Body of pancreas (tissue), 4 donors: ENCODE measurements around the gene ADAMTSL1. TPM values are rescaled to one million over a fixed set of nuclear protein-coding genes. Genes with fewer than 3 reads are reported as not detected.

ENCODE experiments used
- ATAC-seq: fragments of 150-250 bp; one replicate; pipeline ENCODE4 v1.9.1; 2016
- DNase-seq, 4 donors: peaks; one replicate each; pipeline ENCODE4 v3.0.0-alpha.2; 2019
- H3K27ac ChIP-seq, 4 donors: fragments of 200-600 bp; sonication (generic); 1 replicate in 3 of 4; 2 replicates in 1 of 4; pipeline versions ENCODE4 v1.5.1 to v1.6.1; 2016 to 2019; ENCODE audit warnings: mild to moderate bottlenecking in 1 of 4, mixed read lengths in 1 of 4, moderate library complexity in 1 of 4
- H3K27me3 ChIP-seq, 2 donors: fragments of 200-600 bp; sonication (generic); one replicate each; pipeline ENCODE4 v1.6.0; 2016; ENCODE audit warnings: mild to moderate bottlenecking in 1 of 2
- H3K36me3 ChIP-seq, 2 donors: fragments of 200-600 bp; sonication (generic); replicated peaks in 1 of 2; 2 replicates each; pipeline ENCODE4 v1.5.1; 2016; ENCODE audit warnings: low read depth in 2 of 2; ENCODE audit not compliant: insufficient read depth in 1 of 2
- H3K4me1 ChIP-seq: fragments of 200-600 bp; sonication (generic); one replicate; pipeline ENCODE4 v1.6.0; 2016
- H3K4me3 ChIP-seq, 2 donors: fragments of 200-600 bp; sonication (generic); 1 replicate in 1 of 2; 2 replicates in 1 of 2; pipeline ENCODE4 v1.5.1; 2016 to 2019
- H3K9me3 ChIP-seq, 3 donors: fragments of 200-600 bp; sonication (generic); 1 replicate in 2 of 3; 2 replicates in 1 of 3; pipeline ENCODE4 v1.5.1; 2016
- POLR2A ChIP-seq, 3 donors: fragments of 450-650 bp; IDR thresholded peaks; one replicate each; pipeline ENCODE4 v1.6.1; 2016; ENCODE audit warnings: antibody characterized with exemption in 3 of 3, mild to moderate bottlenecking in 2 of 3
- WGBS, 2 donors: methylation state at CpG; one replicate each; pipeline ENCODE4 v1.1.5; 2017; 5-methylcytosine and 5-hydroxymethylcytosine counted together
- intact Hi-C: fragments of 100-400 bp; cut with DNase I; formaldehyde crosslinking; loops from one replicate; pipeline ENCODE4 v1.15.1; 2023
- total RNA-seq, 2 donors: library from RNA; depleted of rRNA; stranded (reverse); fragments of >200 nt; gene quantifications; one replicate each; pipeline ENCODE4 v1.1.0, GENCODE V29; 2016
- TF ChIP-seq, protein P1 (sequence below), 7 experiments: fragments of 450-650 bp in 4 of 7; fragments of 200-600 bp in 3 of 7; sonication (generic) in 3 of 7; IDR thresholded peaks; one replicate each; pipeline ENCODE4 v1.5.1; 2016 to 2019; ENCODE audit warnings: antibody characterized with exemption in 7 of 7

The ADAMTSL1 gene
- total RNA-seq, 2 donors from 2014 or later = 0.52 to 0.99 TPM

DNA sequence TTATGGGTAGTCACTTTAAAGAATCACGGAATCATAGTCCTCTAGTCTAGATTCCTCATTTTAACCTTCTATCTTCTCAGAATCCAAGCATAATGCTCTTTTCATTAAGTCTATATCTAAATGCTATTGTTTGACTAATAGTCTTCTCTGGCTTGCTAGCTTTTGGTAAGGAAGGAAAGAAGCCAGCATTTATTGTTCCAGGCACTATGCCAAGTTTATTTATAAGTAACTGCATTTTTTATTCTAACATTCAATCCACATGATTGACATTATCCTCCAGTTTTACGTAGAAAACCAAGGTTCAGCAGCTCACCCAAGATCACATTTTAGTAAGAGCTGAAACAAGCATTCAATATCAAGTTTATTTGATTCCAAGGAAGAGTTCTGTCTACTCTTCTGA is 304.9 kb downstream of the ADAMTSL1 start:
- ATAC-seq (no peak), DNase-seq (no peak)
- intact Hi-C loops = no loop called here
- H3K4me1 ChIP-seq = peaks cover 8% of the 10 kb centered on the region
- no peak overlapping the region for H3K27ac ChIP-seq
- H3K9me3 ChIP-seq = no peaks in the 10 kb centered on the region
- TF ChIP-seq POLR2A (IDR thresholded peaks at IDR 0.05) = no peak
- TF ChIP-seq, protein P1, sequence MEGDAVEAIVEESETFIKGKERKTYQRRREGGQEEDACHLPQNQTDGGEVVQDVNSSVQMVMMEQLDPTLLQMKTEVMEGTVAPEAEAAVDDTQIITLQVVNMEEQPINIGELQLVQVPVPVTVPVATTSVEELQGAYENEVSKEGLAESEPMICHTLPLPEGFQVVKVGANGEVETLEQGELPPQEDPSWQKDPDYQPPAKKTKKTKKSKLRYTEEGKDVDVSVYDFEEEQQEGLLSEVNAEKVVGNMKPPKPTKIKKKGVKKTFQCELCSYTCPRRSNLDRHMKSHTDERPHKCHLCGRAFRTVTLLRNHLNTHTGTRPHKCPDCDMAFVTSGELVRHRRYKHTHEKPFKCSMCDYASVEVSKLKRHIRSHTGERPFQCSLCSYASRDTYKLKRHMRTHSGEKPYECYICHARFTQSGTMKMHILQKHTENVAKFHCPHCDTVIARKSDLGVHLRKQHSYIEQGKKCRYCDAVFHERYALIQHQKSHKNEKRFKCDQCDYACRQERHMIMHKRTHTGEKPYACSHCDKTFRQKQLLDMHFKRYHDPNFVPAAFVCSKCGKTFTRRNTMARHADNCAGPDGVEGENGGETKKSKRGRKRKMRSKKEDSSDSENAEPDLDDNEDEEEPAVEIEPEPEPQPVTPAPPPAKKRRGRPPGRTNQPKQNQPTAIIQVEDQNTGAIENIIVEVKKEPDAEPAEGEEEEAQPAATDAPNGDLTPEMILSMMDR (IDR thresholded peaks at IDR 0.05) = no peak
- no peaks in the 10 kb centered on the region for H3K36me3 ChIP-seq
- no peaks in the 10 kb centered on the region for H3K27me3 ChIP-seq
- WGBS, 2 donors = 39 to 50% methylated on average over 2 of the region's 2 CpGs
- H3K4me3 ChIP-seq = no peak overlapping the region

DNA sequence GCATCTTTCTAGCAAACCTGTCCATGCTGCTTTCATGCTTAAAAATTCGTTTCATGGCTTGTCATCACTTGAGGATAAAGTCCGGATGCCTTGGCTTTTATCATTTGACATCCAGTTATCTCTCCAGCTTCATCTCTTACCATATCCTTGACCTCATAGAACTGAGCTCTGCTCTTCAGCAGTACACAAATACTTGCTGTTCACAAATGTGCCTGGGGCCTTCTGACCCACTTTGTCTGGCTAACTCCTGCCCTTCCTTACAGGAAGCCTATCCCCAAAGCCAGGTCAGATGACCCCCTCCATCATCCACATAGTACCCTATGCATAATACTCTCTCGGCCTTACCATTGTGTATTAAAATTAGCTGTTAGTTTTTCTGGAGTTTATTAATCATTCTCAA is 310.0 kb downstream of the ADAMTSL1 start:
- H3K9me3 ChIP-seq = no peaks in the 10 kb centered on the region
- H3K4me3 ChIP-seq = no peak overlapping the region
- no peaks in the 10 kb centered on the region for H3K36me3 ChIP-seq
- DNase-seq (no peak), ATAC-seq (no peak)
- 58 to 66% methylated on average over 3 of the region's 3 CpGs for WGBS, 2 donors
- H3K27me3 ChIP-seq = no peaks in the 10 kb centered on the region
- TF ChIP-seq POLR2A (IDR thresholded peaks at IDR 0.05) = no peak
- TF ChIP-seq, protein P1 (IDR thresholded peaks at IDR 0.05) = no peak
- no peaks in the 10 kb centered on the region for H3K4me1 ChIP-seq
- no peak overlapping the region for H3K27ac ChIP-seq
- intact Hi-C loops = no loop called here

DNA sequence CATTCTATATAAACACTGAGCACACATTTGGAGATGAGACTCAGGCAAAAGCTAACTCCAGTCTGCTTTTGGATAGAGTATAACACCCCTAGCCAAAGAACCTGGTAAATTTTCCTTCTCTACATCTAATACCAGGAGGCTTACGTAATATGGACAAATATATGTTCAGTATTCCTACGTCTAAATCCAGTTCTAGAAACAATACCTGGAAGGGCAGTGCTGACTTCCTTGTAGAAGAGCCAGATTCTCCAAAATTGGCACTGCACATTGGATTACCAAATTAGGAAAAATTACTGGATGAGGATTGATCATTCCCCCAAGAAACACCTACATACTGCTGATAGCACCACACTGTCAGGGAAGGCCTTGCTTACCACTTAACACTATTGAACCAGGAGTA is 311.7 kb downstream of the ADAMTSL1 start:
- Histone ChIP-seq H3K4me3 (no peak overlapping the region), H3K4me1 (no peaks in the 10 kb centered on the region), H3K27ac (no peak overlapping the region), H3K27me3 (no peaks in the 10 kb centered on the region), H3K9me3 (no peaks in the 10 kb centered on the region), H3K36me3 (no peaks in the 10 kb centered on the region)
- no peak for ATAC-seq
- no peak for DNase-seq
- TF ChIP-seq POLR2A (IDR thresholded peaks at IDR 0.05) = no peak
- TF ChIP-seq, protein P1 (IDR thresholded peaks at IDR 0.05) = no peak
- 77 to 78% methylated on average over 2 of the region's 2 CpGs for WGBS, 2 donors
- intact Hi-C loops = no loop called here

DNA sequence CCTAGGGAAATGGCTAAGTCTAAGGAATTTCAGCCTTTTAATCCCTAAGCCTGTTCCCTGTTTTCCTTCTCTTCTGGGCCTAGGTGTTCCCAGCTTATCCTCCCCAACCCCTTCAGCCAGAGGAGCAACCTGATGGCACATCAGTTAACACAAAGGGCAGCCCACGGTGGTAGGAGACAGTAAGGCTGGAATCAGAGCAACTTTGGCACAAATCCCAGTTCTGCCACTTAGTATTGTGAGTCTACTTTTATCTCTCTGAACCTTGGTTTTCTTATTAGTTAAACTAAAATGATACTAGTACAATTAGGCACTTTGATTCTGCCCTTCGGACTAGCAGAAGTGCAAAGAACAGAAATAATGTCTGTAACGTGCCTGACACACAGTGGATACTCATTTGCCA is 312.2 kb downstream of the ADAMTSL1 start:
- ATAC-seq = no peak
- intact Hi-C loops = no loop called here
- Histone ChIP-seq H3K27me3 (no peaks in the 10 kb centered on the region), H3K4me1 (no peaks in the 10 kb centered on the region), H3K4me3 (no peak overlapping the region), H3K27ac (no peak overlapping the region), H3K36me3 (no peaks in the 10 kb centered on the region), H3K9me3 (no peaks in the 10 kb centered on the region)
- DNase-seq = no peak
- 45 to 60% methylated on average over 3 of the region's 3 CpGs for WGBS, 2 donors
- TF ChIP-seq, protein P1 (IDR thresholded peaks at IDR 0.05) = no peak
- TF ChIP-seq POLR2A (IDR thresholded peaks at IDR 0.05) = no peak

DNA sequence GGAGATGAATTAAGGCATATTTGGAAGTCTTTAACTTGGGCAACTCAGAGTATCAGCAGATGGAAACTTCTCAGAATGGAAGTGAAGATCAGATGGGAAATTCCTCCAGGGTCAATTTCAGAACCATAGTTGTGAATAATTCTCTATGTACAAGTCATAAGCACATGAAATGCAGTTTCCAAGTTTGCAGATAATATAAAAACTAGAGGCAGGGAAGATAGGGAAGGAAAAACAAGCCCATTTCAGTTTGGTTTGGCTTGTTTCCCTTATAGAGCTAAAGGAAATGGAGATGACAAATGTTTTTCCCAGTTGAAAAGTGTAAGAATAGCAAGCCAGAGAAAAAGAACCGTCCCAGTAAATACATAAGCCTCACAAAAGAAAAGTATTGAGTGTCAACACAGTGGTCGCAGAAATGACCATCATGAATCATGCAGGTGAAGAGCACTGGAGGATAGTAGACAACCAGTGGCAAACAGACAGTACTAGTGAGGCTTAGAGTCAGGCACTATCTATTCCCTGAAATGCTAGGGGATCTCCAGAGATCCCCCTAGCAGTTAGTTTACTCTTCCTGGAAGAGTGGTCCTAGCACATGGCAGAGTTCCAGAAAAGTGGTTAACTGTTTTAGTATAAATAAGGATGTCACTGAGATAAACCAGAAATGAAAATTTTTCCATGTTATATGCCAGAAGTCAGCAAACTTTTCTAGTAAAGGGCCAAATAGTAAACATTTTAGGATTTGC is 313.1 kb downstream of the ADAMTSL1 start:
- no peak for DNase-seq
- H3K27ac ChIP-seq = no peak overlapping the region
- no peaks in the 10 kb centered on the region for H3K4me1 ChIP-seq

More for the DNA sequence above, 313.1 kb downstream of the ADAMTSL1 start:
- no peaks in the 10 kb centered on the region for H3K9me3 ChIP-seq
- H3K4me3 ChIP-seq = no peak overlapping the region
- intact Hi-C loops = no loop called here
- no peak for ATAC-seq
- no peaks in the 10 kb centered on the region for H3K36me3 ChIP-seq
- 34 to 39% methylated on average over 2 of the region's 2 CpGs for WGBS, 2 donors
- no peak for TF ChIP-seq POLR2A (IDR thresholded peaks at IDR 0.05)
- TF ChIP-seq, protein P1 (IDR thresholded peaks at IDR 0.05) = no peak
- H3K27me3 ChIP-seq = no peaks in the 10 kb centered on the region
